ENCODE data around the gene PLCD3. TPM values are rescaled to one million over a fixed set of nuclear protein-coding genes. Genes with fewer than 3 reads are reported as not detected.

Gene PLCD3
- polyA plus RNA-seq, 1 of the 3 experiments (the other 2 are of a cell fraction), result 59.7 TPM

DNA sequence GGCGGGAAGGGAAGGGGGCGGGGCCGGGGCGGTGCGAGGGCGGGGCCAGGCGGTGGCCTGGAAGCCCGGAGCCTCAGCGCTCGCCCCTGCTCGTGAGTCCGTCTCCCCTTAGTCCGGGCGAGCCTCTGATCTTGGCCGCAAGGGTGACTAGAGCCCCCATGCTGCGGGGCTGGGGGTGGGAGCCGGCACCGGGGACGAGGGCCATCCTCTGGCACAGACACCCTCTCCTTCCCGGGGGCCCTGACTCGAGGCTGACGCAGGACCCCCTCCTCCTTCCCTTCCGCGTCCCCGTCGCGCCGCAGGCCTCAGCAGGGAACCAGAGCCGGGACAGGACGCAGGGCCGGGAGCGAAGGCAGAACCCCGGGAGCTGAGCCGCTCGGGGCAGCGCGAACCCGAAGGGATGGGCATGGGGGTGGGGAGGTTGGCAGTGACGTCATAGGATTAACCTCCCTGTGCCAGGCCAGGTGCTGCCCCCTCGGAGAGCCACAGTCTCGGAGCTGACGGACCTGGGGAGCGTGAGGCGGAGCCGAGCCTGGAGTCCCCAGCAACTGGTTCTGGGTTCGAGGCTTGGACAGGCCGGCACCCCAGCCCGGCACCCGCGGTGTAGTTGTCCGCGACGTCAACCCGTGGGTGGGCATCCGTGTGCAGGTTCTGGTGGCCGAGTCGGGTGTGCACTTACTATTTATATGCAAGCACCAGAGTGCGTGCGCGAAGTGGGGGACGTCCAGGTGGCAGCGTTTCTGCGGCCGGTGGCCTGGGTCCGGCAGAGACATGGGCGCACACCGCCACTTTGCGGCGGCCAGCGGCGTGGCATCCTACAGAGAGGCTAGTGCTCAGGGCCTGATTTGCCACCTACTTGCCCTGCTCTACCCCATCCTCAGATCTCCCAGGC lies 503 bp upstream of the PLCD3 start (continued):
- TF ChIP-seq, protein P1, sequence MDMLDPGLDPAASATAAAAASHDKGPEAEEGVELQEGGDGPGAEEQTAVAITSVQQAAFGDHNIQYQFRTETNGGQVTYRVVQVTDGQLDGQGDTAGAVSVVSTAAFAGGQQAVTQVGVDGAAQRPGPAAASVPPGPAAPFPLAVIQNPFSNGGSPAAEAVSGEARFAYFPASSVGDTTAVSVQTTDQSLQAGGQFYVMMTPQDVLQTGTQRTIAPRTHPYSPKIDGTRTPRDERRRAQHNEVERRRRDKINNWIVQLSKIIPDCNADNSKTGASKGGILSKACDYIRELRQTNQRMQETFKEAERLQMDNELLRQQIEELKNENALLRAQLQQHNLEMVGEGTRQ (IDR thresholded peaks at IDR 0.05; ENCODE audit: borderline replicate concordance, low read depth, low read length), result no peak
- TF ChIP-seq RXRA (IDR thresholded peaks at IDR 0.05; ENCODE audit: borderline replicate concordance, low read depth) (no peak), JUND (IDR thresholded peaks at IDR 0.05) (no peak), RAD21 (IDR thresholded peaks at IDR 0.05; ENCODE audit: low read length) (peak; percentile 84), CHD2 (IDR thresholded peaks at IDR 0.05; ENCODE audit: low read length, partially characterized antibody) (no peak), TEAD4 (IDR thresholded peaks at IDR 0.05; ENCODE audit: borderline replicate concordance, insufficient read depth) (no peak), MXI1 (IDR thresholded peaks at IDR 0.05; ENCODE audit: low read depth, low read length) (peak; percentile 49; the same call in 1 of the 2 replicates), SMC3 (IDR thresholded peaks at IDR 0.05; ENCODE audit: low read depth, low read length) (peak; percentile 54; the same call in 1 of the 2 replicates), POLR2AphosphoS5 (IDR thresholded peaks at IDR 0.05; ENCODE audit: low read depth, low read length) (peak; percentile 60)
- TF ChIP-seq, protein P2, sequence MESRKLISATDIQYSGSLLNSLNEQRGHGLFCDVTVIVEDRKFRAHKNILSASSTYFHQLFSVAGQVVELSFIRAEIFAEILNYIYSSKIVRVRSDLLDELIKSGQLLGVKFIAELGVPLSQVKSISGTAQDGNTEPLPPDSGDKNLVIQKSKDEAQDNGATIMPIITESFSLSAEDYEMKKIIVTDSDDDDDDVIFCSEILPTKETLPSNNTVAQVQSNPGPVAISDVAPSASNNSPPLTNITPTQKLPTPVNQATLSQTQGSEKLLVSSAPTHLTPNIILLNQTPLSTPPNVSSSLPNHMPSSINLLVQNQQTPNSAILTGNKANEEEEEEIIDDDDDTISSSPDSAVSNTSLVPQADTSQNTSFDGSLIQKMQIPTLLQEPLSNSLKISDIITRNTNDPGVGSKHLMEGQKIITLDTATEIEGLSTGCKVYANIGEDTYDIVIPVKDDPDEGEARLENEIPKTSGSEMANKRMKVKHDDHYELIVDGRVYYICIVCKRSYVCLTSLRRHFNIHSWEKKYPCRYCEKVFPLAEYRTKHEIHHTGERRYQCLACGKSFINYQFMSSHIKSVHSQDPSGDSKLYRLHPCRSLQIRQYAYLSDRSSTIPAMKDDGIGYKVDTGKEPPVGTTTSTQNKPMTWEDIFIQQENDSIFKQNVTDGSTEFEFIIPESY (IDR thresholded peaks at IDR 0.05; ENCODE audit: borderline replicate concordance, low read depth), result no peak

DNA sequence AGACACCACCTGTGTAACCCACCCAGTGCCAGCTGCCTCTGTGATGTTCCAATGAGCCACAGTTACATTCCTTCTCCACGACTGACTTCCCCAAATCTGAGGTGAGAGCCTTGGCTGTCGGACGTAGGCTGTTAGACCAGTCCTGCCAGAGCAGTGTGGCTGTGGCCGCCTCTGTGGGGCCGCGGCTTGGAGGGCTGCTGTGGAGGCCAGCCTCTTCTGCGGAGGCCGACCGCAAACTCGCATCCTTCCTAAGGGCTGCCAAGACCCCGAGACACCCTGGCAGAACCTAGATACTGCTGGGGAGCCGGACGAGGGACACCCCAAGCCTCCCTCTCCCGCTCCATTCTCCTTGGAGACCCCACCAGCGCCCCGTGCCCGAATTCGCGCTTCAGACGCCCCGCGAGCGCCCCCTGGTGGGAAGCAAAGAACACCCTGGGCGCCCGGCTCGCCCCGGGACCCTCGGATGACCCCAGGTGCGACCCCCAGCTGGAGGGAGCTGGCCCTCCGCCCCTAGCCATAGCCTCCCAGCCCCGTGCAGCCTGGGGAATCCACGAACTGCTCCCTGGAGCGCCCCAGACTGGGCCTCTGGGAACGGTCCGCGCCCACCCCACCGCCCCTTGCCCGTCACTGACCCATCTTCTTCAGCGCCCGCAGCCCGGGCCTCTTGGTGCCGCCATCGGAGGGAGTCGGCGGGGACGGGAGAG lies 547 bp downstream of the PLCD3 start:
- Histone ChIP-seq H3K9me2 (no peaks in the 10 kb centered on the region), H3K27ac (ENCODE audit: low read depth in 2 of 2, low read length in 1 of 2) (peak overlapping the region; percentile 53 to 56; a peak in 3 of 4 replicates), H3K4me1 (ENCODE audit: control insufficient read depth in 1 of 2, insufficient read depth in 2 of 2, low read depth in 1 of 2, low read length in 1 of 2) (peaks cover 21 to 39% of the 10 kb centered on the region in 2 experiments; a peak in 3 of 4 replicates), H4K20me1 (ENCODE audit: insufficient read depth) (no peaks in the 10 kb centered on the region), H3K36me3 (replicated peaks in 1 of 2; ENCODE audit: control insufficient read depth in 1 of 2, insufficient read depth in 2 of 2, low read length in 1 of 2) (no peaks in the 10 kb centered on the region), H3K79me2 (ENCODE audit: insufficient read depth) (peaks cover 54% of the 10 kb centered on the region), H3K9ac (peak overlapping the region; percentile 83), H3F3A (replicated peaks; ENCODE audit: insufficient read depth) (peaks cover 13% of the 10 kb centered on the region), H3K9me3 (no peaks in the 10 kb centered on the region), H2AFZ (ENCODE audit: low read depth) (peak overlapping the region; percentile 51; the same call in 1 of the 2 replicates), H3K4me3 (ENCODE audit: low read depth in 2 of 2, low read length in 1 of 2) (peak overlapping the region; percentile 88 to 99), H3K4me2 (peak overlapping the region; percentile 88), H3K27me3 (ENCODE audit: insufficient read depth) (no peaks in the 10 kb centered on the region)
- ChIA-PET POLR2A (no interaction called here), CTCF (interaction anchor here (0.6 to 10.8 kb wide), 33 partner anchors 8 to 357 kb away, joined by 3 to 209 read pairs (median 4); partner anchors contain the start of genes DCAKD, EFTUD2, HEXIM1 and HEXIM2)
- TF ChIP-seq, protein P3, sequence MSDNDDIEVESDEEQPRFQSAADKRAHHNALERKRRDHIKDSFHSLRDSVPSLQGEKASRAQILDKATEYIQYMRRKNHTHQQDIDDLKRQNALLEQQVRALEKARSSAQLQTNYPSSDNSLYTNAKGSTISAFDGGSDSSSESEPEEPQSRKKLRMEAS (IDR thresholded peaks at IDR 0.05; ENCODE audit: low read depth), result no peak
- 0 out of 2 replicates have a peak, but pooled peaks have one; percentile 38 for TF ChIP-seq SIN3A (IDR thresholded peaks at IDR 0.05; ENCODE audit: borderline replicate concordance, low read depth, low read length)
- peak; percentile 36 for TF ChIP-seq SMC3 (IDR thresholded peaks at IDR 0.05; ENCODE audit: low read depth, low read length)
- TF ChIP-seq RAD21 (IDR thresholded peaks at IDR 0.05; ENCODE audit: low read length), result peak; percentile 63
- TF ChIP-seq, protein P4, sequence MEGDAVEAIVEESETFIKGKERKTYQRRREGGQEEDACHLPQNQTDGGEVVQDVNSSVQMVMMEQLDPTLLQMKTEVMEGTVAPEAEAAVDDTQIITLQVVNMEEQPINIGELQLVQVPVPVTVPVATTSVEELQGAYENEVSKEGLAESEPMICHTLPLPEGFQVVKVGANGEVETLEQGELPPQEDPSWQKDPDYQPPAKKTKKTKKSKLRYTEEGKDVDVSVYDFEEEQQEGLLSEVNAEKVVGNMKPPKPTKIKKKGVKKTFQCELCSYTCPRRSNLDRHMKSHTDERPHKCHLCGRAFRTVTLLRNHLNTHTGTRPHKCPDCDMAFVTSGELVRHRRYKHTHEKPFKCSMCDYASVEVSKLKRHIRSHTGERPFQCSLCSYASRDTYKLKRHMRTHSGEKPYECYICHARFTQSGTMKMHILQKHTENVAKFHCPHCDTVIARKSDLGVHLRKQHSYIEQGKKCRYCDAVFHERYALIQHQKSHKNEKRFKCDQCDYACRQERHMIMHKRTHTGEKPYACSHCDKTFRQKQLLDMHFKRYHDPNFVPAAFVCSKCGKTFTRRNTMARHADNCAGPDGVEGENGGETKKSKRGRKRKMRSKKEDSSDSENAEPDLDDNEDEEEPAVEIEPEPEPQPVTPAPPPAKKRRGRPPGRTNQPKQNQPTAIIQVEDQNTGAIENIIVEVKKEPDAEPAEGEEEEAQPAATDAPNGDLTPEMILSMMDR (IDR thresholded peaks at IDR 0.05), result peak; percentile 99
- 0 out of 2 replicates have a peak, but pooled peaks have one; percentile 44 for TF ChIP-seq YY1 (IDR thresholded peaks at IDR 0.05; ENCODE audit: low read depth)
- 8% methylated on average over 11 of the region's 46 CpGs for WGBS (ENCODE audit: low lambda C conversion rate)
- peak; percentile 87 for DNase-seq
